ENCODE results near the gene RBMXL3. TPM values are rescaled to one million over a fixed set of nuclear protein-coding genes. Genes with fewer than 3 reads are reported as not detected.

Gene RBMXL3
- total RNA-seq, 4 donors from 2014 or later: not detected

DNA sequence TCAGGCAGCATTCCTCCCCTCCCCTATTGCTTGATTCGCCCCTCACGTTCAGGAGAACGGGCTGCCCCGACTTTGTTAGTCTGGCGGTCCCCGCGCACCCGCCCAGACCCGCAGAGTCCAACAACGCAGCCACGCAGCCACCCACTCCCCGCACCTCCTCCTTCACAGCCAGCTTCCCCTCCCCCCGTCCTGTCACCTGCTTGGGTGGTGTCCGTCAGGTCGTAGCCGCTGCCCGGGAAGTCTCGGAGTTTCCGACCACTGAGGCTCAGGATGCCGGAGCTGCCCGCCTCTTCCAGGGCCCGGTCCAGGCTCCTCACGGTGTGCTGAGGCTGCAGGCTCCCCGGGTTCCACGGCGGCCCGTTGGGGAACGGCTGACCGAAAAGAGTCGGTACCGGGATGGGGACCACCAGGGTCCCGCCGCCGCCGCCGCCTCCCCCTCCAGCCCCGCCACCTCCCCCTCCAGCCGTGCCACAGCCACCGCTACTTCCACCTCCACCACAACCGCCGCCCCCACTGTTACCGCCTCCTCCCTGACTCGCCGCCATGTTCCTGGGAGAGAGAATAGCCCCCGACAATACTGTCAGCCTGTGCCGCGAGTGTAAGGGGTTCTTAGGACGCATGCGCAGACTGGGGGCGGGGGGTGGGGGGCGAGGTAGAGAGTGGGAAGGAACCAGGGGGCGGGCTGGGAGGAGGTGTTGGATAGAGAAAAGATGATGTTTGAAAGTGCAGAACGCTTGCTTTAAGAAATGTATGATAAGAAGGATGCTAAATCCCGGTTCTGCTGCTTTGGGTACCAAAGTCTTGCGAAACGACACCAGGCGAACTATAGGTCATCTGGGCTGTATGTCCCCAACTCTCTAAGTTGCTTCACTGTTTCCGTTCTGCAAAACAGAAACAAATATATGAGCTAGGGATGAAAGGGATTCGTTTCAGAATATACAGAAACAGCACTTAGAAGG, 44.6 kb downstream of the RBMXL3 start, which contains the start of gene LRCH2:
LRCH2 (minus strand) TSS at position 600 of the 959 bp plus-strand sequence; CDS start at position 545, 55 bp downstream.
- no peaks in the 10 kb centered on the region for H3K27me3 ChIP-seq
- ATAC-seq: peak; percentile 75
- 0 to 20% methylated on average over 5 to 7 of the region's 59 CpGs for WGBS, 2 donors (ENCODE audit: low coverage in 1 of 2)
- peak within 1 kb of the TSS; percentile 71 to 99 for H3K4me3 ChIP-seq
- TF ChIP-seq EP300 (IDR thresholded peaks at IDR 0.05) (no peak), POLR2A (IDR thresholded peaks at IDR 0.05) (no peak)
- H3K4me1 ChIP-seq: peaks cover 0 to 42% (median 0%) of the 10 kb centered on the region in 3 donors
- peak within 1 kb of the TSS; percentile 60 to 85 (median 79) for H3K27ac ChIP-seq
- no peaks in the 10 kb centered on the region for H3K9me3 ChIP-seq
- no peaks in the 10 kb centered on the region for H3K36me3 ChIP-seq

DNA sequence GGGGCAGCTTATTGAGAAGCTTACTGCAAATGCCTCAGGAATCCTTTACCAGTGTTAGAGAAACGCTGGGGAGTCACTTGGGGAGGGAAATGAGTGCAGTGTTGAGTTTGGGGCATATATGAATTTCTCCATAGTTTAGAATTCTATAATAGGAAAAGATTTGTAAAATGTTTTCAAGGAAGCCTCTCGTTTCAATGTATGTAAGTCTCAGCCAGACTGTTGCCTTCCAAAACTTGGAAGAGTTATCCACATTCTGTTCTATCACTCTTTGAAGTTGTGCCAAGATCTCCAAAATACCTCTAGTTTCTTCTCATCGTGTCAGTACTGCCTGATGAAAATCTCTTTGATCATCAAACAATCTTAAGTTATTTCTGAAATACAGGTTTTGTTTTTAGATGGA, 45.3 kb downstream of the RBMXL3 start:
- Histone ChIP-seq H3K9me3 (no peaks in the 10 kb centered on the region), H3K36me3 (no peaks in the 10 kb centered on the region), H3K27me3 (no peaks in the 10 kb centered on the region), H3K4me3 (peak overlapping the region; percentile 71 to 99), H3K27ac (peak overlapping the region; percentile 18 to 85 (median 79)), H3K4me1 (peaks cover 0 to 42% (median 0%) of the 10 kb centered on the region in 3 donors)
- no peak for ATAC-seq
- 0 to 32% methylated on average over 2 to 3 of the region's 3 CpGs for WGBS, 2 donors (ENCODE audit: low coverage in 1 of 2)
- TF ChIP-seq, protein P1, sequence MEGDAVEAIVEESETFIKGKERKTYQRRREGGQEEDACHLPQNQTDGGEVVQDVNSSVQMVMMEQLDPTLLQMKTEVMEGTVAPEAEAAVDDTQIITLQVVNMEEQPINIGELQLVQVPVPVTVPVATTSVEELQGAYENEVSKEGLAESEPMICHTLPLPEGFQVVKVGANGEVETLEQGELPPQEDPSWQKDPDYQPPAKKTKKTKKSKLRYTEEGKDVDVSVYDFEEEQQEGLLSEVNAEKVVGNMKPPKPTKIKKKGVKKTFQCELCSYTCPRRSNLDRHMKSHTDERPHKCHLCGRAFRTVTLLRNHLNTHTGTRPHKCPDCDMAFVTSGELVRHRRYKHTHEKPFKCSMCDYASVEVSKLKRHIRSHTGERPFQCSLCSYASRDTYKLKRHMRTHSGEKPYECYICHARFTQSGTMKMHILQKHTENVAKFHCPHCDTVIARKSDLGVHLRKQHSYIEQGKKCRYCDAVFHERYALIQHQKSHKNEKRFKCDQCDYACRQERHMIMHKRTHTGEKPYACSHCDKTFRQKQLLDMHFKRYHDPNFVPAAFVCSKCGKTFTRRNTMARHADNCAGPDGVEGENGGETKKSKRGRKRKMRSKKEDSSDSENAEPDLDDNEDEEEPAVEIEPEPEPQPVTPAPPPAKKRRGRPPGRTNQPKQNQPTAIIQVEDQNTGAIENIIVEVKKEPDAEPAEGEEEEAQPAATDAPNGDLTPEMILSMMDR (IDR thresholded peaks at IDR 0.05): no peak
- no peak for TF ChIP-seq POLR2A (IDR thresholded peaks at IDR 0.05)
- no peak for TF ChIP-seq POLR2AphosphoS5 (IDR thresholded peaks at IDR 0.05)
- TF ChIP-seq EP300 (IDR thresholded peaks at IDR 0.05): no peak

DNA sequence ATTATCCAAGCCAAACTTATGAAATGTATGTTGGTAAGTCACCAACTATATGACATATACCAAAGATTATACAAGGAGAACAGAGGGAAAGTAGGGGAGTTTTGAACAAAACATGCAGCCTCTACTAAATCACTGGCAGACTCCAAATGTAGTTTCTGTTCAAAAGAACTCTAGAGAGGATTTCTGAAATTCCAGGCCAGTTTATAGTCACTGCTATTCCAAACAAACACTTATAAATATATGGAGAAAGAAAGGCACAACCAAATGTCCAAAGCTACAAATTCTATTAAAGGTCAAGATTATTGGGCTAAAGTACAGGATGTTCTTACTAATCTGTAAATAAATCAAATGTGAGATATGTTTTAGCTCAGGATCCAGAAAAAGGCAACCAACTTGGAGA, 47.4 kb downstream of the RBMXL3 start:
- no peak for TF ChIP-seq POLR2A (IDR thresholded peaks at IDR 0.05)
- peak; percentile 14 for TF ChIP-seq POLR2AphosphoS5 (IDR thresholded peaks at IDR 0.05)
- TF ChIP-seq EP300 (IDR thresholded peaks at IDR 0.05): no peak
- TF ChIP-seq, protein P1 (IDR thresholded peaks at IDR 0.05): no peak

DNA sequence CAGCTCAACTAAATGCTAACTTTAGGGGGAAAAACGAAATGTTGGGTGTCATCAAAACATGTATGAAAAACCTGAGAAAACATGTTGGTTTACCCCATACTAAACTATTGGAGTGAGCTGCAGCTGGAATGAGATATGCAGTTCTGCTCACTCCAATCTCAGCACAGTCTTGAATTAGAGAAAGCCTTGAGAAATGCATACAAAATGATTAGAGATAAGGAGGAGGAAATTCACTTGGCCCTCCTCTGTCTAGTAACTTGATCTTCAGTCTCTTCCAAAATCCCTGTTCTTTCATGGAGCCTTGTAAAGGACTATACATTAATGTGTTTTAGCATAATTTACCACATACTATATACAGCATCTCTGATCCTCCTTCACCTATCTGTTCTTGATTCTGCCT, 47.8 kb downstream of the RBMXL3 start:
- peaks cover 0 to 20% (median 0%) of the 10 kb centered on the region in 3 donors for H3K4me1 ChIP-seq
- no peaks in the 10 kb centered on the region for H3K9me3 ChIP-seq
- no peak for ATAC-seq
- no peaks in the 10 kb centered on the region for H3K27me3 ChIP-seq
- TF ChIP-seq POLR2AphosphoS5 (IDR thresholded peaks at IDR 0.05): no peak
- TF ChIP-seq POLR2A (IDR thresholded peaks at IDR 0.05): no peak
- TF ChIP-seq, protein P1 (IDR thresholded peaks at IDR 0.05): no peak
- TF ChIP-seq EP300 (IDR thresholded peaks at IDR 0.05): no peak
- no peak overlapping the region for H3K4me3 ChIP-seq
- H3K36me3 ChIP-seq: no peaks in the 10 kb centered on the region
- H3K27ac ChIP-seq: no peak overlapping the region
- WGBS, 2 donors (ENCODE audit: low coverage in 1 of 2): 58 to 67% methylated on average over 1 of the region's 1 CpG

More for the DNA sequence above, 47.4 kb downstream of the RBMXL3 start:
- H3K9me3 ChIP-seq: no peaks in the 10 kb centered on the region
- ATAC-seq: no peak
- H3K27ac ChIP-seq: no peak overlapping the region
- H3K4me3 ChIP-seq: no peak overlapping the region
- no peaks in the 10 kb centered on the region for H3K36me3 ChIP-seq
- no peaks in the 10 kb centered on the region for H3K27me3 ChIP-seq
- peaks cover 0 to 25% (median 0%) of the 10 kb centered on the region in 3 donors for H3K4me1 ChIP-seq

Other genes starting within 250 kb of the RBMXL3 start
- 1 to 10 TPM in 1 of 4 donors, under 1 TPM in 1, not detected in 2; 0.22 to 1.3 TPM for gene IL13RA2, start 171.8 kb upstream of the RBMXL3 start, total RNA-seq
- 10 to 100 TPM; 10.8 to 17.1 (median 14.5) TPM for gene LRCH2, start 44.7 kb downstream of the RBMXL3 start, total RNA-seq
- not detected for gene LUZP4, start 100.3 kb downstream of the RBMXL3 start, total RNA-seq